NCI-H146 (cell line): ENCODE measurements around the gene PLIN4.
"Not testable (repeated sequence)": the region's sequence is repeated elsewhere in the genome, so short reads cannot be mapped to it uniquely, and the experiment has no call there.

Experiments
- DNase-seq: peaks from one replicate; lab custom pipeline; 2025; lab: John Stamatoyannopoulos, UW

The PLIN4 gene

GRCh38 chr19:4518345-4519171 lies at the start of gene PLIN4:
TSS of gene PLIN4 (minus strand) at chr19:4518486. CDS start at chr19:4518272, 214 bp downstream.
- no peak for DNase-seq

DNA sequence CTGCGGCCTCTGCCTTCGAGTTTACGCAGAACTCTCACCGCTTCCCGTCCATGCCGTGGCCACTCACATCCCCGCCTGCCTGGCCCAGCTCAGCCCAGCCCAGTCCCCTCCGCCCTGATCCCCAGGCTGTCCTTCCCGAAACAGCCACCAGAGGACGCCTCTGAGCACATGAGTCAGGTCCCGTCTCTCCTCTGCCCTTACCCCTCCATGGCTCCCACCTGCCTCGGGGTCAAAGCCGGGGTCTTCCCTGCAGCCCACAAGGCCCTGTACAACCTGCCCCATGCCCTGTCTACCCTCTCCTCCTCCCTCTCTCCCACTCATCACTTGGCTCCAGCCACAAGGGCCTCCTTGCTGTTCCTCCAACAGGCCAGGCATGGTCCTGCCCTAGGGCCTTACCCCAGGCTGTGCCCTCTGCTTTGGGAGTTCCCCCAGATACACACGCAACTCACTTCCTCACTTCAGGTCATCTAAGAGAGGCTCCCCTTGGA lies 49.3 kb upstream of the PLIN4 start:
- DNase-seq = no peak

DNA sequence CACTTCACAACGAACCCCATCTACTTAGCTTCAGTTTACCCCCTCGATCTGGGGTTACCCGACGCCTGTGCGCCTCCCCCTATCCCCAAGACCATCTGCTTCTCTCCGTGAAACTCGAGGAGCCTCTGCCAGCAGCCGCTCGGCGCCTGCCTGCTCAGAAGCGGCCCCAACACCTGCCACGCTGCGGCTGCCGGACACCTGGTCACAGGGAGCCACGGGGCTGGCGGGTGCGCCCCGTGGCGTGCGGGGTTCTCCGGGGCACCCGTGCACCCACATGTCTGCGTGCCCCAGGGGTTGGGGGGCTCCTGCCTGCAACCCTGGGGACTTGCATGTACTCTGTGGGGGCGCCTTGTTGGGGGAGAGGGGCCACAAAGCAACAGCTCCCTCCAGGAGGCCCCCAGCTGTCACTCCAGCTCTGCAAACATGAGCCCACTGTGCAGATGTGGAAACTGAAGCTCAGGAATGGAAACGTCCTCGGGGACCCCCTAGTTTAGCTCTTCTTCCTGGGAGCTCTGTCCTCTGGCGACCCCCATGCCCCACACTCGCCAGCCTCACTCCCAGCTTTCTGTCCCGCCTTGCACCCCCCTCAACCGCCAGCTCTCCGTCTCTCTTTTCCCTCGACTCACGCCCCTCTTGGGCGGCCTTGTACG lies 48.2 kb upstream of the PLIN4 start:
- DNase-seq = peak; percentile 41

- DNase-seq = not testable (repeated sequence)
Observed at GRCh38 chr19:4563562-4563961, 45.3 kb upstream of the PLIN4 start.

- DNase-seq = not testable (repeated sequence)
Observed at GRCh38 chr19:4562085-4562484, 43.8 kb upstream of the PLIN4 start.

GRCh38 chr19:4559569-4559968 lies 41.3 kb upstream of the PLIN4 start, which contains the start of gene SEMA6B:
TSS of gene SEMA6B (minus strand) at chr19:4559684. CDS start at chr19:4558457, 1,227 bp downstream.
- no peak for DNase-seq

DNA sequence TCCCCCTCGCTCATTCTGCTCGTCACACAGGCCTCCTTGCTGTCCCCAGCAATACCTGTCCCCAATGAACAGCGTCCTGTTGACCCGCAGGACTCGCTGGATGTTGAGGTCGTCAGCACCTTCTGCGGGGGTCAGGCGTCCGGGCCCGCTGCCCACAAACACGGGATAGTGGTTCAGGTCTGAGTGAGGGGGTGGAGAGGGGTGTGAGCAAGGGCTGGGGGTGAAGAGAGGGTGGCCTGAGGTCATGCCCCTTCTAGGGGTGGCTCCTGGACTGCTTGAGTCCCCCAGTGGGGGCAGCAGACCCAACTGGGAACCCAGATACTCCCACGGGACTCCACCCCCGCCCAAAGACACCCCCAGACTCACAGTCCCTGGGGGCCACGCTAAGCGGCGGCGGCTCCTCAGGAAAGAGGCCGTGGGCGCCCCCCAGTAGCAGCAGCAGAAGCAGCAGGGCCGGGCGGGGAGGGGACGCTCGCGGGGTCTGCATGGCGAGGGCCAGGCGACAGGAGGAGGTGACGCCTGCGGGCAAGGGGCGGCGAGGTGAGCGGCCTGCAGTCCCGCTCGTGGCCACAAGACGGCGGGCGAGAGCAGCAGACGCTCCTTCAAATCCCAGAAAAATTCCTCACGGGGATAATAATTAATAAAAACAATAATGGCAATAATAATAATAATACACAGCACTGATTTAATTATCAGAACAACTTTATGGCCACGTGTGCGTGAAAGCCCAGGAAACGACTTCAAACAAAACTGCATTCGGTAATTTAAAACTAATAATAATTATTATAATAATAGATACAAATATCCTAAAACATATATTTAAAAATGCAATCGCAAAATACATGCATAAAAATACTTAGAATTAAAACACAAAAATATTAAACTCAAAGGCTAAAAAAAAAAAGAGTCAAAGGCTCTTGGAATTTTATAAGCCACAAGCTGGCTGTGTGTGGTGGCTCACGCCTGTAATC lies 40.0 kb upstream of the PLIN4 start:
- DNase-seq = no peak

DNA sequence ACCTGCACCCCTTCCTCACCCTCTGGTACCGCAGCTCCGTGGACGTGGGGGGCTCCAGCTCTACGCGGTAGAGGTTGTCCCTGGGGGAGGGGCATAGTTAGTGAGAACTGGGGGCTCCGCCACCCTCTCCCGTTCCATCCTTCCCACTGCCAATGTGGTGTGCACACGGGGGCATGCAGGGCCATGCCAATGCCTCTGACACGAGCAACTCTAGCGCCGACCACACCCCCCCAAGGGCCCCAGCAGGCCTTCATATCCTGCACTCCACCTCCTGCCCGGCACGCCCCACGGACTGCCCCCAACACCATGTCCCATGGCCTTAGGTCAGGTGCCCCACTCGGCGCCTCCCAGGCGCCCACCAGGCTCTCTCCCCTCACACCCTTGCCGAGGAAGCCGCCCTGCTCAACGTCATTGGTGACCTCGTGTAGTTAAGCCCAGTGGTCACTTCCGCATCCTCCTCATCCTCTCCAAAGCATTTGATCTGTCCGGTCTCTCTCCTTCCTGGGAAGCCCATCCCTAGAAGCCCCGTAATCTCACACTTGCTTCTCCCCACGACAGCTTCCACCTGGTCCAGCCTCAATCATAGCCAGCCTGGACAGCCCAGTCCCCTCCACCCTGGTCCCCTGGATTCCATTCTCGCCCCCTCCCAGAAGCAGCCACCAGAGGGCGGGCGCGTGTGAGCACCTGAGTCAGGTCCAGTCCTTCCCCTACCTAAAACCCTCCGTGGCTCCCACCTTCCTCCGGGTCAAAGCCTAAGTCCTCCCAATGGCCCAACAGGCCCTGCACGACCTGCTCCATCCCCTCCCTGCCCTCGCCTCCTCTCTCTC lies 39.1 kb upstream of the PLIN4 start:
- no peak for DNase-seq

- peak; percentile 12 for DNase-seq
Observed at GRCh38 chr19:4556597-4557127, 38.4 kb upstream of the PLIN4 start.

DNA sequence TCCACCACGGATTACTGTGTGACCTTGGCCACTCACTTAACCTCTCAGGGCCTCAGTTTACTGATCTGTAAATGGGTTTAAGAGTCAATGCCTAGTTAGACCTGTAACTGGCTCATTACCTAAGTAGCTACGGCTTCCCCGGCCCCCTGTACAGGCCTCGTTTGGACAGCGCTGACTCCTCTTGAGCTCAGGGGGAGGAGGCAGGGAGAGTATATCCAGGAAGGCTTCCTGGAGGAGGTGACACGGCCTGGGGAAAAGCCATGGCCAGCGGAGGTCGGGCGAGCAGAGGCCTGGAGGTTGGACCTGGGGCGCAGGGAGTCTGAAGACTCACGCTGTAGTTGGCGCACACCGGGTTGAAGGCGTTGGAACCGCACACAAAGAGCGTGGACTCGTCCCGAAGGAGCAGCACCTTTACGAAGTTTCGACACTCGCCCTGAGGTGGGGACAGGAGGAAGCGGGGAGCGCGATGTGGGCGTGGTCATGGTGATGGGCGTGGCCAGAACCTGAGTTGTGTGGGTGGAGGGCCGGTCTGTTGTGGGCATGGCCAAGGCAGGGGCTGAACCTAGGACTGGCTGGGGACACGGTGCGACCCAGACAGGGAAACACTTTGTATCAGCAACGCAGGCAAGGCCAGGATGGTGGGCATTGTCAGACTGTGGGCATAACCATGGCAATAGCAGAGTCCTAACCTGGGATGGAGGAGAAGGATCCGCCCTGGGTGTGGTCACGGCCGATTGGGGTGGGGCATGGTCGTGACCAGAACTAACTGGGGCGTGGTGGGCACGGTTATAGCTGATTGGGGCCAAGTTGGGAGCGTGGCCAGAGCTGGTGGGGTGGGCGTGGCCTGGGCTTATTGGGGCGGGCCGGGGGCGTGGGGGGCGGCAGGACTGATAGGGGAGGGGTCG lies 37.6 kb upstream of the PLIN4 start:
- DNase-seq = peak; percentile 23

DNA sequence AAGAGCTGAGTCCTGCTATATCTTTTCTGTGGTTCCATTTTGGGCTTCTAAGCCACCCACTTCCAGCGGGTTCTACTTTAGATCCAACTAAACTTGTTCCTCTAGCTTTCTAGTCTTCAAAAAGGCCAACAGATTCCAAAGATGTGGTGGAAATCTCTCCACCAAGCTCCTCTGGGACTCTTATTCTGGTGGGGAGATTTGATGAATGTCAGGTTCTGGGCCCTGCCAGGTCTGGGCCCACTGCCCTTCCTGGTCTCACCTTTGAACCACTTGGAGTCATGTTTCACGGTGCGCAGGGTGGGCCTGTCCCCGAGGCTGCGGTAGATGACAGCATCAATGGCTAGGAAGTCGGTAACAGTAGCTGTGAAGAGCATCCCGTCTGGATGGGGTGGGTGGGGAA lies 36.4 kb upstream of the PLIN4 start:
- DNase-seq = no peak

- no peak for DNase-seq
Observed at GRCh38 chr19:4553775-4554174, 35.5 kb upstream of the PLIN4 start.

DNA sequence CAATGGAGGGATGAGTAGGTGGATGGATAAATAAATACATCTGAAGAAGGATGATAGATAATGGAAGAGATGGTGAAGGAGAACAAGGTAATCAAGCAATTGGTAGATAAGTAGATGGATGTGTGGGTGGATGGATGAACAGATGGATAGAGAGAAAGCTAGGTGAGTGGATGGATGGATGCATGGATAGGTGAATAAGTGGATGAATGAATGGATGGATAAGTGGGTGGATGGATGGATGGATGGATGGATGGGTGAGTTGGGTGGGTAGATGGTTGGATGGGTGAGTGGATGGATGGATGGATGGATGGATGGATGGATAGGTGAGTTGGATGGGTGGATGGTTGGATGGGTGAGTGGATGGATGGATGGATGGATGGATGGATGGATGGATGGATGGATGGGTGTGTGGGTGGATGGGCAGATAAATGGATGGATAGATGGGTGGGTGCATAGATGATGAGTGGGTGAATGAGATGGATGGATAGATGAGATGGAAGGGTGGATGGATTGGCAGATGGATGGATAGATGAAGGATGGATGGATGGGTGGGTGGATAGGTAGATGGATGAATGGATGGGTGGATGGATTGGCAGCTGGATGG lies 34.9 kb upstream of the PLIN4 start:
- no peak for DNase-seq

GRCh38 chr19:4552525-4552819 lies 34.2 kb upstream of the PLIN4 start:
- no peak for DNase-seq

- DNase-seq = no peak
Observed at GRCh38 chr19:4550479-4551050, 32.3 kb upstream of the PLIN4 start.

DNA sequence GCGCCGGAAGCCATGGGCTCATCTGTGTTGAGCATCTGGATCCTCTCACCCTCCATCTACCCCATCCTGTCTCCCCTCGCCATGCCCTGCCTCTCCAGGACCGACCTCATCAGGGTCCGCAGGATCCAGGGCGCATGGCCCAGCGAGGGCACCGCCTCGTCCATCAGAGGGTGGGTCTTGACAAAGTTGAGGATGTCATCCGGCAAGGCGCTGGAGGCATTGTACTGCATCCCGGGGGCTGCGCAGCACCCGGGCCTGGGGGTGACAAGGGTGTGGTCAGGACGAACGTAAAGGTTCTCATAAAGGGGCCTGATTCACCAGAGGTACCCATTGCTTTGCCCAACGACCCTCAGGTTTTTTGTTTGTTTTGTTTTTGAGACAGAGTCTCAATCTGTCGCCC lies 31.7 kb upstream of the PLIN4 start:
- DNase-seq = no peak

DNA sequence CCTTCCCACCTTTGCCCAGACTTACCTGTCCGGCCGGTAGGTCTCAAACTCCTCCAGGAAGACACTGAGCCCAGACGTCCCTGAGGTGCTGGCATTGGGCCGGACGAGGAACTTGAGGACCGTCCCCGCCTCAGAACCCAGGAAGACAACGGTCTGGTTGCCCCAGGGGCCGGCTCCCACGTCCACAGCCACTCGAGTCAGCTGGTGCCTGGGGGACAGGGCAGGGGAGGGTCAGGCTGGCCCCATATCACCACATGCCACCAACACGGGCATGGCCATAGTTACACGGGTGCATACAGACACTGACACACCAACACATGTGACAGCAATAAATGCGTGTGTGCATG lies 29.9 kb upstream of the PLIN4 start:
- DNase-seq = no peak

DNA sequence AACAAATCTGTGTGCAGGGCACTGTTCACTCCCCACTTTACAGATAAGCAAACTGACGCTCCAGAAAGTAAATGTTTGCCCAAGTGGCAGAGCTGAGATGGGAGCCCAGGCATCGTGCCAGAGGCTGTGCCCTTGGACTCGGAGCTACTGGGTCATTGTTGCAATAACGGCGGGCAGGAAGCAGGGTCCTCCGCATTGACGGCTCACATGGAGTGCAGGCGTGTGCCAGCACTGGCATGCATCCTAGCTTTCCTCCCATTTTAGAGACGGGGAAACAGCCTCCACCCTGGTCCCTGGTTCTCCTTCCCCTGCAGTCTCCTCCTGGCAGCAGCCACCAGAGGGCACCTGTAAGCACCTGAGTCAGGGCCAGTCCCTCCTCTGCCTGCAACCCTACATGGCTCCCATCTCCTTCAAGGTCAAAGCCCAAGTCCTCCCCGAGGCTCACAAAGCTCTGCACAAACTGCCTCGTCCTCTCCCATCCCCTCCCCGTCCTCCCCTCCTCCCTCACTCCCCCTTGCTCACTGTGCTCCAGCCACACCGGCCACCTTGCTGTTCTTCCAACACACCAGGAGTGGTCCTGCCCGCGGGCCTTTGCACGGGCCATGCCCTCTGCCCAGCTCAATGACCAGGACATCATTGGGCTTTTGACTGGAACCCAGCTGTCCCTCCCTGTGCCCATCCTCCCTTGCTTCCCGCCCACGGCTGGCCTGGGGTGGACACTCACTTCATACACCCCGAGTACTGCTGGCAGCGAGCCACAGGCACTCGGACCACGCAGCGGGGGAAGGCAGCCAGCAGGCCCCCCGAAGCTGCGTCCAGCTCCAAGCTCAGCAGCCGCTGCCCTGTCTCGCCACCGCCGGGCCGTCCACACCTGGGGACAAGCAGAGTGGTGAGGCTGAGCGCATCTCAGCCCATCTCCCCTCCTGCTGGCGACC lies 29.3 kb upstream of the PLIN4 start:
- DNase-seq = no peak
